ENCODE data around the gene GIPC1.

- TF ChIP-seq CTCF (IDR thresholded peaks at IDR 0.05): no peak
- TF ChIP-seq POLR2A (IDR thresholded peaks at IDR 0.05): no peak
Measured at GRCh38 chr19:14434543-14435319, 61.2 kb downstream of the GIPC1 start.

Measured in lower leg skin (tissue), 3 donors.